ENCODE results near the gene SH3GL1. TPM values are rescaled to one million over a fixed set of nuclear protein-coding genes. Genes with fewer than 3 reads are reported as not detected.

The SH3GL1 gene
- total RNA-seq, 3 donors from 2014 or later: 31.7 to 54.9 (median 47.5) TPM

DNA sequence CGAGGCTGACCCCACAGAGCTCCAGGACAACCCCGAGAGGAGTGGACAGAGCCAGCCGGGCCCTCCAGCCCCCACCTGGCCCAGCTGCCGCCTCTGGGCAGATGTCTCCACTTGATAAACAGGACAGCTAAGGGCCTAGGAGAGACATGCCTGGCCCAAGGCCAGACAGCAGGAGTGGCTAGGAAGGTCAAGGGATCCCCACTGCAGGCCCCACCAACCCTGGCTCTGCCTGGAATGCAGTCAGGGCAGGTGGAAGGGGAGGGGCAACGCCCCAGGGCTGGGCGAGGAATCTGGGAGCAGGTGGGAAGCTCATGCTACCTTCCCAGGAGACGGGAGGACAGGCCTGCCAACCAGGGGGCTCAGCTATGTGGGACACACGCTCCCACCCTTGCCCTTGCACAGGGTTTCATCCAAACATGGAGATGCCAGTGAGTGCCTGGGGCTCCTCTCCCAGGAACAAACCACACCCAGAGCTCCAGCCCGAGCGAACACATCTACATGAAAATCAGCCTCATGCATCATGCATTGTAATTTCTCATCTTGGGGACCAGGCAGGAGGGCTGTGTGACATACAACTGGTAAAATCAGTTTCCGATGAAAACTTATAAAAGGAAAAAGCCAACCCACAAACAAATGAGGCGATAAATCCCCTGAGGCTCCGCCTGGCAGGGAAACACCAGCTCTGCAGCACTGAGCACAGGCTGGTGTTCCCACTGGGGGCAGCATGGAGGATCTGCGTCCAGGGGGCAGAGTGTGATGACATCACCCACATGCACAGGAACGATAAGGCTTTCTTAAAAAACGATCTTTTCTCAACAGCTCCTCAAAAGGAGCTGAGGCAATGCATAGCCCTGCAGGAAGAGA, 25.0 kb downstream of the SH3GL1 start:
- DNase-seq (peak; percentile 53 to 83 (median 70)), ATAC-seq (peak; percentile 62)
- Histone ChIP-seq H3K4me3 (no peak overlapping the region), H3K4me1 (ENCODE audit: low read depth) (peaks cover 46% of the 10 kb centered on the region), H3K36me3 (ENCODE audit: low read depth) (no peaks in the 10 kb centered on the region), H3K9me3 (no peaks in the 10 kb centered on the region)
- TF ChIP-seq, protein P1, sequence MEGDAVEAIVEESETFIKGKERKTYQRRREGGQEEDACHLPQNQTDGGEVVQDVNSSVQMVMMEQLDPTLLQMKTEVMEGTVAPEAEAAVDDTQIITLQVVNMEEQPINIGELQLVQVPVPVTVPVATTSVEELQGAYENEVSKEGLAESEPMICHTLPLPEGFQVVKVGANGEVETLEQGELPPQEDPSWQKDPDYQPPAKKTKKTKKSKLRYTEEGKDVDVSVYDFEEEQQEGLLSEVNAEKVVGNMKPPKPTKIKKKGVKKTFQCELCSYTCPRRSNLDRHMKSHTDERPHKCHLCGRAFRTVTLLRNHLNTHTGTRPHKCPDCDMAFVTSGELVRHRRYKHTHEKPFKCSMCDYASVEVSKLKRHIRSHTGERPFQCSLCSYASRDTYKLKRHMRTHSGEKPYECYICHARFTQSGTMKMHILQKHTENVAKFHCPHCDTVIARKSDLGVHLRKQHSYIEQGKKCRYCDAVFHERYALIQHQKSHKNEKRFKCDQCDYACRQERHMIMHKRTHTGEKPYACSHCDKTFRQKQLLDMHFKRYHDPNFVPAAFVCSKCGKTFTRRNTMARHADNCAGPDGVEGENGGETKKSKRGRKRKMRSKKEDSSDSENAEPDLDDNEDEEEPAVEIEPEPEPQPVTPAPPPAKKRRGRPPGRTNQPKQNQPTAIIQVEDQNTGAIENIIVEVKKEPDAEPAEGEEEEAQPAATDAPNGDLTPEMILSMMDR (IDR thresholded peaks at IDR 0.05): no peak
- intact Hi-C loops (cut with DNase I, micrococcal nuclease): no loop called here

DNA sequence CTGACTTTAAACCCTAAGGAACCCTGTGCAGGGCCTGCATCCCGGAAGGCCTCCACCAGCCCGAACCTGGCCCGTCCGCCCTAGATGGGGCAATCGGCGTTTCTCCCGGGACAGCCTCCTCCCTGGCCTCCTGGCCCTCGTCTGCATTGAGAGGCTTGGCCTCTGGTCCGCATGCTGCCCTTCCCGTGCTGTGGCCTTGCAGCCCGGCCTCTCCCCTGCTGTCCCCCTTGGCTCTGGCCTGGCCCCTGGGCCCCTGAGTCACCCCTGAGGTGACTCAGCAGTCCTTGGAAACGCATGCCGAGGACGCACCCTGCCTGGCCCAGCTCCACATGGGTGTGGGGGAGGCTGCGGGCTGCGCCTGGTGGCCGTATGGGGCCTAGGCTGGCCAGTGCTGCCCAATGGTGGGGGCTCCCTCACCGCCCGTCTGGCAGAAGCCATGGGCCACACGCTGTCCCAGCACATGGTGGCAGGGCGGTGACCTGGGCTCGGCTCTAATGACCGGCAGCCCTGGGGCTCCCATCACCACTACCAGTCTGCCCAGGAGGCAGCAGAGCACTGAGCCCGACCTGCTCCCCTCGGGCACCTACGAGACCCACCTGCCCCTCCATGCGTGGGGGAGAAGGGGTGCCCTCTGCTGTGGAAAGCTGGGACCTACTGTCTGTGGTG, 25.7 kb downstream of the SH3GL1 start:
- H3K4me1 ChIP-seq (ENCODE audit: low read depth): peaks cover 54% of the 10 kb centered on the region
- no peak overlapping the region for H3K4me3 ChIP-seq
- DNase-seq (peak; percentile 46 to 83 (median 65)), ATAC-seq (peak; percentile 71)
- H3K9me3 ChIP-seq: no peaks in the 10 kb centered on the region
- TF ChIP-seq, protein P1 (IDR thresholded peaks at IDR 0.05): no peak
- H3K36me3 ChIP-seq (ENCODE audit: low read depth): no peaks in the 10 kb centered on the region
- intact Hi-C loops (cut with DNase I, micrococcal nuclease): no loop called here

DNA sequence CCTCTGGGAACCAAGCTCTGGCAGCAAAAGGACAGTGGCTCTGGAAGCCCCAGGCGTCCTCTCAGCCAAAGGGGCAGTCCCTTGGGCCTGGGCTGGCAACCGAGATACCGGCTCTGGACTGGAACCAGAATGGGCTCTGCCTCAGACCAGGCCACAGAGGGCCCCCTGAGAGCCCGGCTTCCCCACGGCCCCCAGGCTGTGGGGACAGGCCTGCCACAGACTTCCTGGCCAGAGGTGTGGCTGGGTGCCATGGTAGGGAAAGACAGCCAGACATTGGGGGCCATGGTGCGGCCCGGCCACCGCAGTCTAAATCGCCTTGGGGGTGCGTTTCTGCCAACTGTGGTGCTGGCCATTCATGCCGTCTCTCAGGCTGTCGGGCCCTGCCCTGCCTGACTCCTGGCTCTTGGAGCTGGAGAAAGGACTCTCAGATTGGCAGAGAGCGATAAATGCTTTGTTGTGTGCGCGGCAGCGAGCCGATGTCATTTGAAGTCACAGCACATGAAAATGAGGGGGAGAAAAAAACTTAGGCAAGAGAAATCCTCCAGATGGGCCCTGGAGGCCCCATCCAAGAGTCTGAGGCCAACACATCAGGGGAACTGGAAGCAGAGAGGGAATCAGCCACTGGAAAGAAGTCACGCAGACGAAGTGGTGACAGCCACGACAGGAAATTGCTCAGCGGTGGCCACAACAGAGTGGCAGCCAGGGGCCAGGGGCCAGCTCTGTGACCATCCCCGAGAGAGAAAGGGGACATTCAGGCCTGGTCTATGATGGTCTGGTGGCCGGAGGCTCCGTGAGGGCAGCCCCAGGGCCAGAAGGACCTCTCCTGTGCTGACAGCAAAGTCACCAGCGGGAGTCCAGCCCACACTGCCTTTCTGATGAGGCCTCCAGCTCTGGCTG, 26.5 kb downstream of the SH3GL1 start:
- ATAC-seq: no peak
- no peaks in the 10 kb centered on the region for H3K9me3 ChIP-seq
- peak in 1 of 3 donors; percentile 57 for DNase-seq
- H3K4me3 ChIP-seq: no peak overlapping the region
- TF ChIP-seq, protein P1 (IDR thresholded peaks at IDR 0.05): no peak
- intact Hi-C loops (cut with DNase I, micrococcal nuclease): no loop called here
- peaks cover 61% of the 10 kb centered on the region for H3K4me1 ChIP-seq (ENCODE audit: low read depth)
- no peaks in the 10 kb centered on the region for H3K36me3 ChIP-seq (ENCODE audit: low read depth)

- H3K9me3 ChIP-seq: no peaks in the 10 kb centered on the region
- H3K4me1 ChIP-seq (ENCODE audit: low read depth): peaks cover 68% of the 10 kb centered on the region
- H3K4me3 ChIP-seq: no peak overlapping the region
- TF ChIP-seq, protein P1 (IDR thresholded peaks at IDR 0.05): no peak
- no peak for ATAC-seq
- H3K36me3 ChIP-seq (ENCODE audit: low read depth): no peaks in the 10 kb centered on the region
- intact Hi-C loops (cut with DNase I, micrococcal nuclease): no loop called here
- DNase-seq: no peak
These were observed 27.4 kb downstream of the SH3GL1 start for GRCh38 chr19:4373013-4373367.

- TF ChIP-seq, protein P1 (IDR thresholded peaks at IDR 0.05): no peak
- Histone ChIP-seq H3K36me3 (ENCODE audit: low read depth) (no peaks in the 10 kb centered on the region), H3K9me3 (no peaks in the 10 kb centered on the region), H3K4me3 (no peak overlapping the region), H3K4me1 (ENCODE audit: low read depth) (peaks cover 68% of the 10 kb centered on the region)
- intact Hi-C loops (cut with DNase I, micrococcal nuclease): no loop called here
- DNase-seq: no peak
- ATAC-seq: no peak
These were observed 28.0 kb downstream of the SH3GL1 start for GRCh38 chr19:4372165-4373012.

All from mucosa of descending colon (tissue), 3 donors.